K562 (cell line): ENCODE measurements around the gene POPDC2. TPM values are rescaled to one million over a fixed set of nuclear protein-coding genes. Genes with fewer than 3 reads are reported as not detected.
A peak's percentile ranks its signal among the peaks of the same experiment; 100 is the strongest.

Experiments used
- ATAC-seq: fragments of 200-7000 bp; cut with Tn5 transposase; 3 replicates; pipeline ENCODE4 v1.9.1; 2020; ENCODE audit warnings: moderate library complexity
- BruUV-seq: library from RNA; stranded (reverse); fragments of 400-500 nt; replicated peaks from 2 replicates; lab custom pipeline; 2021; lab: Mats Ljungman, UMichigan
- CTCF ChIA-PET: fragments of 300-600 bp; formaldehyde crosslinking; extraction: SDS; loops from one replicate; lab custom pipeline; 2021; ENCODE audit warnings: low intra/inter-chr PET ratio; lab: Yijun Ruan, JAX
- POLR2A ChIA-PET: fragments of 300-600, 350-650 bp; sonication (Branson Sonifier 250); formaldehyde crosslinking; extraction: SDS; loops from one replicate; lab custom pipeline; 2021; ENCODE audit warnings: antibody characterized with exemption, inconsistent platforms; lab: Yijun Ruan, JAX
- DNase-seq, 4 experiments: peaks; one replicate each; pipeline versions ENCODE4 v3.0.0 to v3.0.0-alpha.2; 2011 to 2018; ENCODE audit warnings: low spot score in 3 of 4, mixed read lengths in 3 of 4; ENCODE audit errors: extremely low read depth in 1 of 4
- FAIRE-seq: peaks from 2 replicates; lab custom pipeline; 2011; peaks lifted over from hg19 to GRCh38; lab: Jason Lieb, UNC
- H2AFZ ChIP-seq: 2 replicates; pipeline ENCODE4 v1.6.0; 2011; ENCODE audit warnings: low read depth, low read length, control low read depth, inconsistent platforms
- H3K27ac ChIP-seq: fragments of 200-600 bp; 3 replicates; pipeline ENCODE4 v1.8.0; 2011; ENCODE audit warnings: low read depth, mild to moderate bottlenecking, control low read depth, inconsistent platforms, low read length, moderate library complexity, mixed read lengths; ENCODE audit errors: extremely low read depth
- H3K27me3 ChIP-seq, 2 experiments: fragments of 300-600 bp in 1 of 2; 2 replicates in 1 of 2; 3 replicates in 1 of 2; pipeline versions ENCODE4 v1.6.0 to v1.8.0; 2011; ENCODE audit warnings: inconsistent platforms in 2 of 2, low read length in 2 of 2, mild to moderate bottlenecking in 1 of 2, mixed read lengths in 1 of 2, moderate library complexity in 1 of 2; ENCODE audit not compliant: control insufficient read depth in 2 of 2, insufficient read depth in 2 of 2
- H3K36me3 ChIP-seq: fragments of 300-600 bp; 3 replicates; pipeline ENCODE4 v1.8.0; 2011; ENCODE audit warnings: mild to moderate bottlenecking, low read length, inconsistent platforms; ENCODE audit not compliant: control insufficient read depth, insufficient read depth
- H3K4me1 ChIP-seq, 2 experiments: fragments of 200-600 bp in 1 of 2; replicated peaks in 1 of 2; 2 replicates in 1 of 2; 3 replicates in 1 of 2; pipeline versions ENCODE4 v1.5.1 to v1.8.0; 2011; ENCODE audit warnings: inconsistent platforms in 2 of 2, low read length in 2 of 2, mild to moderate bottlenecking in 1 of 2, mixed read lengths in 1 of 2, moderate library complexity in 1 of 2; ENCODE audit not compliant: control insufficient read depth in 2 of 2, insufficient read depth in 2 of 2
- H3K4me2 ChIP-seq: 2 replicates; pipeline ENCODE4 v1.6.1; 2011; ENCODE audit warnings: low read length, control low read depth, inconsistent platforms, mixed read lengths; ENCODE audit not compliant: insufficient read depth
- H3K4me3 ChIP-seq: fragments of 200-600 bp; sonication (generic), shearing (Covaris generic); 2 replicates; pipeline ENCODE4 v1.5.1; 2016; ENCODE audit warnings: control low read depth, inconsistent platforms
- H3K79me2 ChIP-seq: fragments of 200-600 bp; 3 replicates; pipeline ENCODE4 v1.8.0; 2011; ENCODE audit warnings: low read length, inconsistent platforms; ENCODE audit not compliant: control insufficient read depth, insufficient read depth
- H3K9ac ChIP-seq, 2 experiments: 2 replicates each; pipeline versions ENCODE4 v1.6.0 to v1.6.1; 2011; ENCODE audit warnings: low read depth in 2 of 2, low read length in 2 of 2, control low read depth in 1 of 2, inconsistent platforms in 1 of 2, mild to moderate bottlenecking in 1 of 2, mixed read lengths in 1 of 2; ENCODE audit not compliant: insufficient read depth in 1 of 2
- H3K9me1 ChIP-seq: one replicate; pipeline ENCODE4 v1.6.0; 2011; ENCODE audit warnings: inconsistent platforms, mild to moderate bottlenecking, low read length, moderate library complexity; ENCODE audit not compliant: control insufficient read depth, insufficient read depth
- H3K9me3 ChIP-seq: replicated peaks from 2 replicates; pipeline ENCODE4 v1.5.1; 2011; ENCODE audit warnings: low read depth, low read length, inconsistent platforms; ENCODE audit not compliant: control insufficient read depth, insufficient read depth
- H4K20me1 ChIP-seq: replicated peaks from 2 replicates; pipeline ENCODE4 v1.6.1; 2011; ENCODE audit warnings: low read length, inconsistent platforms, mixed read lengths; ENCODE audit not compliant: control insufficient read depth, insufficient read depth
- BHLHE40 ChIP-seq: IDR thresholded peaks from 2 replicates; pipeline ENCODE4 v1.6.1; 2011; ENCODE audit warnings: low read length, improper control_type of control experiment
- BRF1 ChIP-seq: IDR thresholded peaks from 3 replicates; pipeline ENCODE4 v1.6.1; 2011; ENCODE audit warnings: borderline replicate concordance, mild to moderate bottlenecking; ENCODE audit not compliant: insufficient read length; ENCODE audit errors: extremely low read depth
- DEAF1 ChIP-seq: fragments of 450-650 bp; formaldehyde crosslinking; IDR thresholded peaks from 2 replicates; pipeline ENCODE4 v1.4.0; 2020; ENCODE audit warnings: mild to moderate bottlenecking, moderate library complexity
- JUNB ChIP-seq: fragments of 450-650 bp; formaldehyde crosslinking; conservative IDR thresholded peaks from 2 replicates; pipeline ENCODE4 v1.4.0; 2020; ENCODE audit warnings: mild to moderate bottlenecking
- RAD21 ChIP-seq, 2 experiments: fragments of 250-450 bp in 1 of 2; fragments of 450-650 bp in 1 of 2; sonication (Bioruptor Pico) in 1 of 2; formaldehyde crosslinking in 1 of 2; IDR thresholded peaks in 1 of 2; conservative IDR thresholded peaks in 1 of 2; 2 replicates each; pipeline versions ENCODE4 v1.4.0 to v1.8.0; 2020 to 2022; ENCODE audit warnings: mild to moderate bottlenecking in 2 of 2, moderate library complexity in 1 of 2
- SMC3 ChIP-seq: conservative IDR thresholded peaks from 2 replicates; pipeline ENCODE4 v1.6.1; 2011; ENCODE audit warnings: low read depth, low read length, improper control_type of control experiment; ENCODE audit not compliant: insufficient read depth
- STAG1 ChIP-seq: sonication (generic); formaldehyde crosslinking; IDR thresholded peaks from 2 replicates; pipeline ENCODE4 v1.5.0; 2020; ENCODE audit warnings: missing genetic modification reagents, borderline replicate concordance
- ZNF655 ChIP-seq: fragments of 250-450 bp; sonication (Bioruptor Pico); IDR thresholded peaks from 2 replicates; pipeline ENCODE4 v1.5.0; 2021
- WGBS: fragments of 100-300 bp; shearing (Covaris generic); methylation state at CpG from one replicate; pipeline ENCODE4 v1.1.6; 2016; ENCODE audit warnings: low coverage, mixed read lengths; ENCODE audit not compliant: insufficient coverage; ENCODE audit errors: missing lambda C conversion rate; 5-methylcytosine and 5-hydroxymethylcytosine counted together
- in situ Hi-C: fragments of 300-500 bp; cut with MboI; formaldehyde crosslinking; loops from 4 replicates; pipeline ENCODE4 v1.15.0; 2018; ENCODE audit warnings: inconsistent platforms, mixed read lengths
- intact Hi-C: fragments of 100-400 bp; cut with micrococcal nuclease; formaldehyde crosslinking; loops from 2 replicates; pipeline ENCODE4 v1.14.2; 2022
- polyA plus RNA-seq, 8 experiments: library from polyadenylated mRNA; depleted of rRNA in 4 of 8; stranded (reverse) in 5 of 8; unstranded in 3 of 8; fragments of >200 nt; fragmentation: Nextera tagmentation in 2 of 8; fragmentation: Illumina TruSeq in 1 of 8; extraction: Ambion mirVana in 2 of 8; extraction: Trizol in 1 of 8; gene quantifications; 2 replicates each; pipeline versions ENCODE4 v1.2.1 to v1.2.3, GENCODE V29; 2011 to 2014; ENCODE audit warnings: inconsistent platforms in 1 of 8, missing spikeins in 1 of 8
- total RNA-seq, 7 experiments: library from RNA; depleted of rRNA in 6 of 7; stranded (reverse); fragments of >200 nt in 6 of 7; fragmentation: Illumina TruSeq in 2 of 7; extraction: Trizol in 2 of 7; gene quantifications; 2 replicates each; pipeline versions ENCODE4 v1.2.1 to v1.2.3, GENCODE V29; 2011 to 2021; ENCODE audit warnings: low replicate concordance in 1 of 7
- TF ChIP-seq, protein P1 (sequence below), 3 experiments: IDR thresholded peaks in 2 of 3; conservative IDR thresholded peaks in 1 of 3; 2 replicates each; pipeline ENCODE4 v1.5.1; 2011 to 2012; ENCODE audit warnings: low read length in 3 of 3, mild to moderate bottlenecking in 3 of 3, control low read depth in 2 of 3, improper control_type of control experiment in 1 of 3, inconsistent platforms in 1 of 3, low read depth in 1 of 3, mixed read lengths in 1 of 3, moderate library complexity in 1 of 3; ENCODE audit not compliant: insufficient read depth in 2 of 3

Gene POPDC2
- total and polyA plus RNA-seq, 9 of the 15 experiments (the other 6 are each of a cell fraction or from before 2014, with no cell fraction given): 0.08 to 0.32 (median 0.13) TPM; not detected in 4

- peak; percentile 23 for FAIRE-seq
- H3K27ac ChIP-seq: no peak overlapping the region
- DNase-seq: peak in 1 of 4 experiments; percentile 11
- H3K4me3 ChIP-seq: no peak overlapping the region
- no peak overlapping the region for H3K9ac ChIP-seq
- H3K9me3 ChIP-seq: no peaks in the 10 kb centered on the region
- no peaks in the 10 kb centered on the region for H3K9me1 ChIP-seq
- no peak overlapping the region for H2AFZ ChIP-seq
- ChIA-PET POLR2A (no interaction called here), CTCF (interaction anchor here (0.5 to 1.1 kb wide), 5 partner anchors 80 to 796 kb away, joined by 3 to 10 read pairs (median 3); partner anchors contain the start of gene POGLUT1)
- H3K4me2 ChIP-seq: no peak overlapping the region
- in situ Hi-C loops (loop anchor here (25.0 kb wide), 2 partner anchors 544 to 794 kb away; partner anchors contain the start of gene TEX55), intact Hi-C loops (loop anchor here (1.0 to 10.0 kb wide), 6 partner anchors 64 to 796 kb away; no protein-coding TSS in a partner anchor)
- H3K79me2 ChIP-seq: peaks cover 5% of the 10 kb centered on the region
- H3K27me3 ChIP-seq: no peaks in the 10 kb centered on the region
- BruUV-seq: no TSS peak
- peaks cover 0 to 4% of the 10 kb centered on the region in 2 experiments; a peak in 2 of 5 replicates for H3K4me1 ChIP-seq
- H3K36me3 ChIP-seq: no peaks in the 10 kb centered on the region
- no peaks in the 10 kb centered on the region for H4K20me1 ChIP-seq
- no peak for ATAC-seq
- 0% methylated on average over 1 of the region's 1 CpG for WGBS
- TF ChIP-seq SMC3: peak; percentile 36; the same call in 1 of the 2 replicates
- TF ChIP-seq DEAF1 (CRISPR knock-in tag): peak; percentile 74
- TF ChIP-seq STAG1 (CRISPR knock-in tag): no peak
- TF ChIP-seq, protein P1, sequence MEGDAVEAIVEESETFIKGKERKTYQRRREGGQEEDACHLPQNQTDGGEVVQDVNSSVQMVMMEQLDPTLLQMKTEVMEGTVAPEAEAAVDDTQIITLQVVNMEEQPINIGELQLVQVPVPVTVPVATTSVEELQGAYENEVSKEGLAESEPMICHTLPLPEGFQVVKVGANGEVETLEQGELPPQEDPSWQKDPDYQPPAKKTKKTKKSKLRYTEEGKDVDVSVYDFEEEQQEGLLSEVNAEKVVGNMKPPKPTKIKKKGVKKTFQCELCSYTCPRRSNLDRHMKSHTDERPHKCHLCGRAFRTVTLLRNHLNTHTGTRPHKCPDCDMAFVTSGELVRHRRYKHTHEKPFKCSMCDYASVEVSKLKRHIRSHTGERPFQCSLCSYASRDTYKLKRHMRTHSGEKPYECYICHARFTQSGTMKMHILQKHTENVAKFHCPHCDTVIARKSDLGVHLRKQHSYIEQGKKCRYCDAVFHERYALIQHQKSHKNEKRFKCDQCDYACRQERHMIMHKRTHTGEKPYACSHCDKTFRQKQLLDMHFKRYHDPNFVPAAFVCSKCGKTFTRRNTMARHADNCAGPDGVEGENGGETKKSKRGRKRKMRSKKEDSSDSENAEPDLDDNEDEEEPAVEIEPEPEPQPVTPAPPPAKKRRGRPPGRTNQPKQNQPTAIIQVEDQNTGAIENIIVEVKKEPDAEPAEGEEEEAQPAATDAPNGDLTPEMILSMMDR (IDR thresholded peaks at IDR 0.05 in 2 of 3, conservative IDR thresholded peaks at IDR 0.05 in 1 of 3; ENCODE audit: insufficient read depth in 2 of 3, low read depth in 1 of 3, low read length in 3 of 3): peak; percentile 25 to 65 (median 34); a peak in 4 of 6 replicates
- TF ChIP-seq RAD21 (CRISPR knock-in tag; conservative IDR thresholded peaks at IDR 0.05 in 1 of 2, IDR thresholded peaks at IDR 0.05 in 1 of 2): peak; percentile 78 to 88
- TF ChIP-seq JUNB: no peak
- no peak for TF ChIP-seq BRF1
- no peak for TF ChIP-seq ZNF655 (CRISPR knock-in tag)
- TF ChIP-seq BHLHE40: no peak
Measured at GRCh38 chr3:119681279-119681678, 20.9 kb upstream of the POPDC2 start.
